ENCODE data around the gene INTS11. TPM values are rescaled to one million over a fixed set of nuclear protein-coding genes. Genes with fewer than 3 reads are reported as not detected.

INTS11 gene
- total RNA-seq, 1 experiment from 2014 or later = 161 TPM

GRCh38 chr1:1315435-1315954 is 9.0 kb downstream of the INTS11 start:
- DNase-seq (ENCODE audit: low read depth, low spot score) (no peak), ATAC-seq (no peak)
- ChIA-PET RAD21 (ENCODE audit: low non-redundant PET in 1 of 2, low total read pairs in 2 of 2, uncharacterized antibody in 2 of 2, unreplicated experiment in 2 of 2) (no interaction called here), POLR2A (interaction anchor here (1.1 kb wide), 1 partner anchor 42 kb away, joined by 5 read pairs; the partner anchor contains the start of gene UBE2J2), CTCF (no interaction called here)
- Histone ChIP-seq H3K9me3 (ENCODE audit: control insufficient read depth in 1 of 2, insufficient read depth in 1 of 2, low read depth in 1 of 2, low read length in 2 of 2) (no peaks in the 10 kb centered on the region), H3K4me1 (ENCODE audit: control insufficient read depth in 1 of 2, insufficient read depth in 2 of 2, low read length in 2 of 2) (peaks cover 18 to 44% of the 10 kb centered on the region in 2 experiments), H3K79me2 (ENCODE audit: insufficient read depth, low read length) (peaks cover 90% of the 10 kb centered on the region), H3K27me3 (ENCODE audit: insufficient read depth, low read length) (no peaks in the 10 kb centered on the region), H3K9ac (ENCODE audit: low read length) (no peak overlapping the region), H2AFZ (ENCODE audit: low read depth, low read length, poor library complexity, severe bottlenecking) (no peak overlapping the region), H3K36me3 (ENCODE audit: control insufficient read depth in 1 of 2, insufficient read depth in 2 of 2, low read length in 2 of 2) (peaks cover 22 to 48% of the 10 kb centered on the region in 2 experiments), H3K27ac (ENCODE audit: low read depth, low read length) (peak overlapping the region; percentile 26; the same call in 1 of the 2 replicates), H3K4me3 (replicated peaks in 1 of 2; ENCODE audit: low read depth in 1 of 2, low read length in 2 of 2) (no peak overlapping the region), H3K9me2 (ENCODE audit: insufficient read depth) (no peaks in the 10 kb centered on the region), H4K20me1 (ENCODE audit: insufficient read depth) (peaks cover 6% of the 10 kb centered on the region; the same call in 1 of the 2 replicates), H3K4me2 (ENCODE audit: low read length) (no peak overlapping the region)
- TF ChIP-seq EGR1 (IDR thresholded peaks at IDR 0.05; ENCODE audit: low read depth) = no peak
- TF ChIP-seq JUND (IDR thresholded peaks at IDR 0.05) = no peak
- TF ChIP-seq ELF1 (IDR thresholded peaks at IDR 0.05; ENCODE audit: borderline replicate concordance, low read depth) = no peak
- TF ChIP-seq CTCF (IDR thresholded peaks at IDR 0.05 in 2 of 3, conservative IDR thresholded peaks at IDR 0.05 in 1 of 3; ENCODE audit: borderline replicate concordance in 1 of 3, insufficient read depth in 1 of 3, low read depth in 2 of 3, low read length in 2 of 3) = no peak
- TF ChIP-seq POLR2A (IDR thresholded peaks at IDR 0.05; ENCODE audit: borderline replicate concordance, extremely low read depth, insufficient read depth, insufficient read length) = no peak
- no peak for TF ChIP-seq ATF3 (IDR thresholded peaks at IDR 0.05)
- TF ChIP-seq FOSL1 (IDR thresholded peaks at IDR 0.05; ENCODE audit: low read depth) = no peak
- no peak for TF ChIP-seq MAX (IDR thresholded peaks at IDR 0.05)
- TF ChIP-seq YY1 (IDR thresholded peaks at IDR 0.05; ENCODE audit: extremely low read depth, insufficient replicate concordance, low read depth, low read length) = no peak
- no peak for TF ChIP-seq EZH2phosphoT487 (IDR thresholded peaks at IDR 0.05; ENCODE audit: borderline replicate concordance)
- TF ChIP-seq SIN3A (IDR thresholded peaks at IDR 0.05; ENCODE audit: low read depth) = no peak
- TF ChIP-seq SRF (IDR thresholded peaks at IDR 0.05; ENCODE audit: low read depth) = no peak
- TF ChIP-seq ZBTB33 (IDR thresholded peaks at IDR 0.05; ENCODE audit: extremely low read depth, insufficient replicate concordance, low read length) = no peak
- no peak for TF ChIP-seq RAD21 (IDR thresholded peaks at IDR 0.05; ENCODE audit: low read depth)
- TF ChIP-seq POLR2AphosphoS5 (IDR thresholded peaks at IDR 0.05; ENCODE audit: low read depth, low read length) = no peak
- no peak for TF ChIP-seq ZNF274 (IDR thresholded peaks at IDR 0.05; ENCODE audit: low read depth, low read length)
- no peak for TF ChIP-seq EZH2 (IDR thresholded peaks at IDR 0.05)
- no peak for TF ChIP-seq SP1 (IDR thresholded peaks at IDR 0.05; ENCODE audit: low read depth)
- no TSS peak for BruUV-seq (replicated peaks)
- intact Hi-C loops (cut with micrococcal nuclease) = no loop called here

Measured in HCT116 (cell line).